KOPT-K1 (cell line): ENCODE measurements around the gene POMGNT1.

ENCODE experiments used
- H3K27ac ChIP-seq: fragments of 200-600 bp; sonication (generic); 2 replicates; pipeline ENCODE4 v1.5.1; 2016; ENCODE audit warnings: antibody characterized with exemption, mild to moderate bottlenecking, low read depth, low read length; ENCODE audit not compliant: poor library complexity, severe bottlenecking
- H3K36me3 ChIP-seq: fragments of 200-600 bp; sonication (generic); 2 replicates; pipeline ENCODE4 v1.5.1; 2017; ENCODE audit warnings: antibody characterized with exemption, mild to moderate bottlenecking, low read length, moderate library complexity; ENCODE audit not compliant: insufficient read depth
- H3K9me3 ChIP-seq: fragments of 200-600 bp; sonication (generic); 2 replicates; pipeline ENCODE4 v1.5.1; 2017; ENCODE audit warnings: antibody characterized with exemption, low read length, mild to moderate bottlenecking; ENCODE audit not compliant: insufficient read depth, poor library complexity, severe bottlenecking

The POMGNT1 gene

DNA sequence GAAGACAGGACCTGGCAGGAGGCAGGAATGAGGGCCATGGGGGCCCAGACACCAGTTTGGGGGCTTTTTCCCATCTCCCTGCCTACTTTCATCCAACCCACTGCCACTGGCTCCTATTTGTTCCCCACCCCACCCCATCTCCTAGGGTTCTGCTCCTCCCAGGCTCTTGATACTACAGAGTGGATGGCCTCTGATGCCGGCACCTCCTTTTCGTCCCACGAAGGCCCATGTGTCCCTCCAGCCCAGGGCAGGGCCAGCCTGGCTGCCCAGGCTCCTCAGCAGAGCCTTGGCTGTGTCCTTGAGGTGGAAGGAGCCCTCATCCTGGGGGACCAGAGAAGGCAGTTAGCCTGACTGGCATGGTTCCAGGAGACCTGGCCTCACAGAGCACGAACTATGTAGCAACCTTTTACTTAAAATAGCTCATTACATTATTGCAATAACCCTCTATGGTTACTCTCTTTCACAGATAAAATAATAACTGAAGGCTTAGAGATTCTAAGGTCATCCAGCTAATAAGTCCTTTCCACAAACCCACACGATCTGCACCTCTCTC is 3.5 kb downstream of the POMGNT1 start:
- Histone ChIP-seq H3K36me3 (peaks cover 69% of the 10 kb centered on the region), H3K9me3 (no peaks in the 10 kb centered on the region), H3K27ac (no peak overlapping the region)

DNA sequence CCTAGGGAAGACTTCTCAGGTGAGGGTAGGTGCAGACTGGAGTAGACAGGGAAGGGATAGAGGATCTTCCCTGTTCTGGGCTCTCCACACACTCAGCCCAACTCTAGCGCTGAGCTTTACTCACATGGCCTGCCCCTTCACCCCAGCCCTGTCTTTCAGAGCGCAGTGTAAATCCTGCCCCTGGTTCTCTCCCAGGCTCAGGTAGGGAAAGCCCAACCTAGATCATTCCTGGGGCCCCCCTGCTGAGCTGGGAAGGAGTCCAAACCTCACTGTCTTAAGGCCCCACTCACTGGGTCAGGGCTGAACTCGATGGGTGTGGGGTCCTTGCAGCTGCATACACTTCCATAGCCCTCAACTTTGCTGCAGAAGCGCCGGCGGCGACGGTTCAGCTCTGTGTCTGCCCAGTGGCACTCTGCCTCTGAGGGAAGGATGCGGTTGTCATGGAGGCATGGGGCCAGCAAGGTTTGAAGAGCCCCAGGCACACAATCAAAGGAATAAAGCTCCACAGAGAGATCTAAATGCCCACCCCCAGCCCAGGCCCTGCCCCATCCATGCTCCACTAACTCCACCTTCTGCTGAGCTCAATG is 4.2 kb downstream of the POMGNT1 start:
- Histone ChIP-seq H3K27ac (no peak overlapping the region), H3K36me3 (peaks cover 76% of the 10 kb centered on the region), H3K9me3 (no peaks in the 10 kb centered on the region)

DNA sequence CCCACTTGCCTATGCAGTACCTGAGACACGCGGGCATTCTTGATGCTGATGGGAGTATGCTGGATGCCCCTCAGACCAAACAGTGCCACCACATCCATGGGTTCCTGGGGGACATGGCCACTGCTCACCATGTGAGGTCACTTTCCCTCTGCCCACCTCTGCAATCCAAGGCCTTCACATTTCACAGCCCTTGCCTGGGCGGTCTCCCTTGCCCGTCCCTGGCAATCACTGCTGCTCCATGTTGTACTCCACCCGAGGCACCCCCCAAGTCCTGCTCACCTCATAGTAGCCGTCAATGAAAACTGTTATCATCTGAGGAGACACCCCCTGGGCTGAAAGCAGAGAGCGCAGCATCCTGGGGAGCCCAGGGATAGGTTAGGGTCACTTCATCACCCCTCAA is 4.9 kb downstream of the POMGNT1 start:
- Histone ChIP-seq H3K27ac (no peak overlapping the region), H3K9me3 (no peaks in the 10 kb centered on the region), H3K36me3 (peaks cover 84% of the 10 kb centered on the region)

- Histone ChIP-seq H3K27ac (no peak overlapping the region), H3K36me3 (peaks cover 95% of the 10 kb centered on the region), H3K9me3 (no peaks in the 10 kb centered on the region)
Measured at GRCh38 chr1:46192171-46192570, 6.1 kb downstream of the POMGNT1 start.

- H3K36me3 ChIP-seq, result peaks cover 89% of the 10 kb centered on the region
Measured at GRCh38 chr1:46191033-46191701, 7.1 kb downstream of the POMGNT1 start.

GRCh38 chr1:46190539-46190938 is 7.7 kb downstream of the POMGNT1 start:
- Histone ChIP-seq H3K9me3 (no peaks in the 10 kb centered on the region), H3K36me3 (peaks cover 83% of the 10 kb centered on the region), H3K27ac (no peak overlapping the region)

More at GRCh38 chr1:46191033-46191701, 7.1 kb downstream of the POMGNT1 start:
- H3K27ac ChIP-seq, result no peak overlapping the region
- no peaks in the 10 kb centered on the region for H3K9me3 ChIP-seq

DNA sequence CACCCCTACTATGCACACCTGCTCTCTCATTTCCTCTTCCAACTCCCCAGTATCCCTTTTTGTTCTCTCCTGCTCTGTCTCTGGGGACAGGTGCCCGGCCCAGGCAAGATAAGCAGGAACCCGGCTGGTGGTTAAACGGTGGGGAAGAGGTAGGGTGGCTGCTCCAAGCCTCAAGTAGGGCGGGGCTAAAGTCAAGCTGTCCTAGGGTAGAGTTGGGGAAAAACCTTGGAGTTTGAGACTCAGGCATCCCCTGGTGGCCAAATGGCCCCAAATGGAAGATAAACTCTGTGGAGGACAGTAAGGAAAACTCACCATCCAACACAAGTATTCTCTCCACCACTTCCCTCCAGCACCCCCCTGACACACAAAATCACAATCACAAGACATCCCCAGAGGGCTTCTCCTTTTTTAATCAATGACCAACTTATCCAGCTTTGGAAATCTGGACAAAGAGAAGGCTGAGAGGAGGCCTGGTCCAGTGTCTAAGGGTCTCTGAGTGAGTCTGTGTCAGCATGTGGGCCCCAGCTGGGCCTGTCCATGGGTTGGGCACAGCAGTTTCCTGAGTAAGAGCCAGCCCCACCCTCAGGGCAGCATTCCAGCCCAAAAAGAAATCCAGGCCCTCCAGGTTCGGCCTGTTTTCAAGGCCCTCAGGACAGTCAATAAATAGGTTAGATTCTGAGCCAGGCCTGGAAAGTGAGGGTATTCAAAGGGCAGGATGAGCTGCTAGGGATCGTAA is 9.8 kb downstream of the POMGNT1 start:
- Histone ChIP-seq H3K36me3 (peaks cover 62% of the 10 kb centered on the region), H3K27ac (no peak overlapping the region), H3K9me3 (no peaks in the 10 kb centered on the region)

DNA sequence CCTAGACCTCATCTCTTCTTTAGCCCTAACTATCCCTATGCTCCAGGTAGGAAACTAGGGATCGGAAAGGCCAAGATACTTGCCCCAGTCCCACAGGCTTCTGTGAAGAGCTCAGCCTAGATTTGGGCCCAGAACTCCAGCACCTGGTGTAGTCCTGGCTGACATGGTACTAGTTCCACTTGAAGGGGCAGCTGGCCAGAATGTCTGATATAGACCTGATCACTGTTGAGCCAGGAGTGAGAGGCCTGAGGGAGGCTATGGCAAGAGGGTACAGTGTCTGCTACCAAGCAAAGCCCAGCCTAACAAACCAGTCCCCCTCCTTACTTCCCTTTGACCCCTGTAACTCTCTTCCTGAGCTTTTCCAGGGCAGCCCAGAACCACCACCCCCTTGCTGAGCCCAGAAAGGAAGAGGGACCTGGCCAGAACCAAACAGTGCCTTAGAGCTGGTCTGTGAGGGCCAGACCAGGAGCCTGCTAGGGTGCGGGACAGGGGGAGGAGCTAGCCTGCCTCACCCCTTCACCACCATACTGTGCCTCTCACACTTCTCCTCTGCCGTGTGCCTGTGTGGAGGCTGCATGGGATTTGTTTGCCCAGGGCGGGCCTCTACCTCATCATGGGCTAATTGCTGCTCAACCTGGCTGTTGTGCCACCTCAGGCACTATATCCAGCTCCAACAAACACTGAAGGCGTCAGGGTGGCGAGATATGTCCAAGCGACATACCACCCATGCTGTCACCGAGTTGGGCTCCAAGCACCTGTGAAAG is 10.9 kb downstream of the POMGNT1 start:
- H3K27ac ChIP-seq, result no peak overlapping the region

DNA sequence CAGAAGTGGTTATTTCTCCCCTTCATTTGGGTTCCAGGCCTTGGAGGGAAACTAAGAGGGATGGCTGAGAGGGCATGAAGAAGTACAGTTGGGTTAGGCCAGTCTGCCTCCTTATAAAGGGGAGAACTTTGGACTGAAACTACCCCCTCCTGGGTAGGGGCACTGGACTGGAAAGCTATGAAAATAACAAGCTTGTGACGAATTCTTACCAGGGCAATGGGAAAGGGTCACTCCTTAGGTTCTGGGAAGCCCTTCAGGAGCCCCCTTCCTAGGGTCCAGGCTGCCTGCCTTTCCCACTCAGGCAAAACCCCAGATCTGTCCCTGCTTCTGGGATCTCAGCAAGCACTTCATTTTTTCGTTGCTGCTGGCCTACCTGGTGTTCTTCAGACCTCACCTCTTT is 12.2 kb downstream of the POMGNT1 start:
- H3K27ac ChIP-seq, result no peak overlapping the region
- peaks cover 39% of the 10 kb centered on the region for H3K36me3 ChIP-seq
- H3K9me3 ChIP-seq, result no peaks in the 10 kb centered on the region

More for the DNA sequence above, 10.9 kb downstream of the POMGNT1 start:
- peaks cover 51% of the 10 kb centered on the region for H3K36me3 ChIP-seq
- no peaks in the 10 kb centered on the region for H3K9me3 ChIP-seq

DNA sequence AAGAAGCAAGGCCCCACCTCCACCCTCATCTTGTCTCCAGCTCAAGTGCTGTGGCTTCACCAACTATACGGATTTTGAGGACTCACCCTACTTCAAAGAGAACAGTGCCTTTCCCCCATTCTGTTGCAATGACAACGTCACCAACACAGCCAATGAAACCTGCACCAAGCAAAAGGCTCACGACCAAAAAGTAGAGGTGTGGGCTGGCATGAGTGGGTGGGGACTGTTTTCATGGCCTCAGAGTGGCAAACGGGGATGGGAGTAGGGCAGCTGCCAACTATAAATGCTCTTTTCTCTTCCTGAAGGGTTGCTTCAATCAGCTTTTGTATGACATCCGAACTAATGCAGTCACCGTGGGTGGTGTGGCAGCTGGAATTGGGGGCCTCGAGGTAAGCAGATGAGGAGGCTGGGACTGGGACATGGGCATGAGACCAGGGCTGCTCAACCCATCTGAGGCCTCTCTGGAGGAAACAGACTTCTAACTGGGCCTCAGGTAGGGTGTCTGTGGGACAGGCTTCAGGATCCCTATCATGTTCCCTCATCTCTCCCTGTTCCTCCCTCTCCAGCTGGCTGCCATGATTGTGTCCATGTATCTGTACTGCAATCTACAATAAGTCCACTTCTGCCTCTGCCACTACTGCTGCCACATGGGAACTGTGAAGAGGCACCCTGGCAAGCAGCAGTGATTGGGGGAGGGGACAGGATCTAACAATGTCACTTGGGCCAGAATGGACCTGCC is 13.1 kb downstream of the POMGNT1 start:
- no peak overlapping the region for H3K27ac ChIP-seq
- peaks cover 29% of the 10 kb centered on the region; the same call in 1 of the 2 replicates for H3K36me3 ChIP-seq
- H3K9me3 ChIP-seq, result no peaks in the 10 kb centered on the region

GRCh38 chr1:46183926-46184557 is 14.2 kb downstream of the POMGNT1 start:
- H3K27ac ChIP-seq, result no peak overlapping the region
- no peaks in the 10 kb centered on the region for H3K9me3 ChIP-seq
- peaks cover 21% of the 10 kb centered on the region; the same call in 1 of the 2 replicates for H3K36me3 ChIP-seq

GRCh38 chr1:46183079-46183847 is 15.0 kb downstream of the POMGNT1 start:
- peak overlapping the region; percentile 23 for H3K27ac ChIP-seq
- H3K9me3 ChIP-seq, result no peaks in the 10 kb centered on the region

More at GRCh38 chr1:46183079-46183847, 15.0 kb downstream of the POMGNT1 start:
- H3K36me3 ChIP-seq, result peaks cover 13% of the 10 kb centered on the region; the same call in 1 of the 2 replicates
